ENCODE results near the gene TMEM163.

- TF ChIP-seq CTCF (IDR thresholded peaks at IDR 0.05; ENCODE audit: low read depth, low read length, poor library complexity, severe bottlenecking) (no peak), EZH2phosphoT487 (IDR thresholded peaks at IDR 0.05; ENCODE audit: borderline replicate concordance, low read length) (no peak)
Observed at GRCh38 chr2:134712299-134712698, 6.5 kb downstream of the TMEM163 start.

Measured in DOHH2 (cell line).